ELR (cell line): ENCODE measurements around the gene FAM181B.
"Not testable (repeated sequence)": the region's sequence is repeated elsewhere in the genome, so short reads cannot be mapped to it uniquely, and the experiment has no call there.

Experiments used
- DNase-seq: peaks from one replicate; pipeline ENCODE4 v3.0.0-alpha.2; 2015; ENCODE audit warnings: low read depth

FAM181B gene

GRCh38 chr11:82732348-82732733 is 1.3 kb downstream of the FAM181B start:
- DNase-seq: no peak

DNA sequence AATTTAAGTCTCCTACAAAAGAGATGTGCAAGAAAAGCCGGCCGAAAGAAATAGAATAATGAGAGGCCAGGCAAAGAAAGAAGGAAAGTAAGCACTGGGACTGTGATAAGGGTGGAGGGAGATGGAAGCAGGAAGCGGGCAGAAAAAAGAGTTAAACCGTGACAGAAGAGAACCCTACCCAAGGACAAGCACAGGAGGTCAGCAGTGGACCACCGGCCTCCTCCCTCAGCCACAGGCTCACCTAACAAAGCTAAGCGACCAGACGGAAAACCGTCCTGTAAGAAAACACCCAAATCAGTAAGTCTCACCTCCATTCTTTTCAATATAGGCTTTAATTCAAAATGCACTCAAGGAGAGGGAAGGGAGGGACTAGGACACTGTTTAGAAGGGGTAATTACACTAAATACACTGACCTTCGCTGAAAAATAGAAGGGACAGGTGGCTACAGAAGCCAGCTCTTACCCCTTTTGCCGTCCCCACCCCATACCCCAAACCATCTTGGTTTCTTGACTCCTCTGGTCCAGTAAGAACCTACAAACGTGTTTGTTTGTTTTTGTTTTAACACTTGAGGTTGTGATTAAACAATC is 1.9 kb downstream of the FAM181B start:
- no peak for DNase-seq

DNA sequence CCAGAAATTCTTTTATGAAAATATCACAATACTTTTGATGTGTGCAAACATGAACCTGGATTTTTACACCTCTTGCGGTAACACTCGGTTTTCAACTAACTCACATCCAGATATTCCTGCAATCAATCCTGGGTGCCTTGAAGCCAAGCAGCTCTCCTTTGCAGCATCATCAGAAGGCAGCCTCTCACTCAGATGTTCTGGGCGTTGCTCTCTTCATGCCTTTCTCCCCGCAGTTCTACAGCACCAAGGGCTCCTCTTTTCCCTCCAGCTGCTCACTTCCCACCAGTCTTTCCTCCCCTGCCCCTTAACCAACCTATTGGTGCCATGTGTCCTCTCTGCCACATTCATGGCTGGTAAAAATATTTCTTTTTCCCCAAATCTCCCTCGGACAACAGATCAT is 2.9 kb downstream of the FAM181B start:
- no peak for DNase-seq

DNA sequence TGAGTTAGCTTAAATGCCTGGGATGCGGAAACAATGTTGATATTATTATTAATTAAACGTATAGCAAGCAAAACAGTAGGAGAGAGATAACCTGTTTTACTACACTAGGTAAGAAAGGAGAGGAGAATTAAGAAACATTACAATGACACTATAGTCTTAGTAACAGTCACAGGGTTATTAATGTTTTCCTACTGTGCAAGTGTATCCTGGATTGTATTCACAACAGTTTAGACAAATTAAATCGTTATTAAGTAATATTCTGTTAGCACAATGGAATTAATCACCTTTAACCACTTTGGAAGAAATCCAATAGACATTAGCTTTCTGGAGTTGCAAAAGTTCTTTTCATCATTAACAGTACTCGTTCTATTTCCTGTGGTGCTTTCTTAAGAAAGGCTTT is 3.4 kb downstream of the FAM181B start:
- DNase-seq: no peak

GRCh38 chr11:82724026-82724425 is 9.6 kb downstream of the FAM181B start:
- no peak for DNase-seq

GRCh38 chr11:82722231-82722630 is 11.4 kb downstream of the FAM181B start:
- no peak for DNase-seq

GRCh38 chr11:82720267-82721065 is 13.2 kb downstream of the FAM181B start:
- DNase-seq: no peak

- DNase-seq: no peak
Measured at GRCh38 chr11:82719361-82720105, 14.1 kb downstream of the FAM181B start.

GRCh38 chr11:82718821-82719220 is 14.8 kb downstream of the FAM181B start:
- DNase-seq: no peak

DNA sequence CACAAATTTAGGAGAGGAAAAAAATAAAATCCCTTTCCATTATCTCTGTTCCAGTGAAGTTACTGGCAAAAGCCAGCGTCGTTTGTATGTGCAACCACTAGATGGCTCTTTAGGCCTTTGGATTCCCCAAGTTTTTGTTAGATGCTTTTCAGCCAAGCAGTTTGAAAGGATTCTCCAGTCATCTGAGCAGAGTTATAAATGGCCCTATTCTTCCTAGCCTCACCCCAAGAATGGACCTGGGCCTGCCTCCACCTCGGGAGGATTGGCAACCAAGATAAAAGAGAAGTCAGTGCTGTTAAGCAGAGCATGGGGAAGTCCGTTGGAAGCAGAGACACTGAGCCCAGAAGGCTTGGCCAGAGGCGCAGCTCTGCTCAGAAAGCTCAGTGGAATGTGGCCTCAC is 15.4 kb downstream of the FAM181B start:
- DNase-seq: peak; percentile 68

DNA sequence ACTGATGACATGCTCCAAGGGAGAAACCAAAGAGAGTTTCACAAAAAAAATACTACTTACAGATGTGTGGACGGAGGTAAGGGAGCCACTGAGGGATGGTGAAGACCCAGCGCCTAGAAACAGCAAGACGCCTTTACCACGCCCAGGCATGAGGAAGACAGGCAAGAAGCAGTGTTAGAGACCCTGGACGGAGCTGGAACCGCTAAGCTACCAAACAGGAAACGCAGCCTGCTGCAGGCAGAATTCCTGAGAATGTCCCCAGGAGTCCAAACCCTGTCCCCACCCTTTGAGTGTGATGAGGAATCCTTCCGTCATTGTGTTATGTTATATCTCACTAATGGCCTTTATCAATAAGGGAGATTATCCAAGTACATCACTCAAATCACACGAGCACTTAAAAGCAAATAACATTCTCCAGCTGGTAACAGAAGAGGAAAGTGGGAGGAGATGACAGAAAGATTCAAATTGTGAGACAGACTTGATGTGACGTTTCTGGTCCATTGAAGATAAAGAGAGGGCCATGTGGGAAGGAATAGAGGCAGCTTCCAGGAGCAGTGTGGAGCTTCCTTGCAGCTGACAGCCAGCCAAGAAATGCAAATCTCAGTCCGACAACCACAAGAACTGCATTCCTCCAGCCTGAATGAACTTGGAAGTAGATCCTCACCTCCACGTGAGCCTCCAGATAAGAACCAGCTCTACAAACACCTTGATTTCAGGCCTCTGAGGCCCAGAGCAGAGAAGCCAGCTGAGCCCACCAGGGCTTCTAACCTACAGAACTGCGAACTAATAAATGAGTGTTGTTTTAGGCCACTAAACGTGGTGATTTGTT is 19.1 kb downstream of the FAM181B start:
- no peak for DNase-seq

- no peak for DNase-seq
Measured at GRCh38 chr11:82711648-82712047, 22.0 kb downstream of the FAM181B start.

DNA sequence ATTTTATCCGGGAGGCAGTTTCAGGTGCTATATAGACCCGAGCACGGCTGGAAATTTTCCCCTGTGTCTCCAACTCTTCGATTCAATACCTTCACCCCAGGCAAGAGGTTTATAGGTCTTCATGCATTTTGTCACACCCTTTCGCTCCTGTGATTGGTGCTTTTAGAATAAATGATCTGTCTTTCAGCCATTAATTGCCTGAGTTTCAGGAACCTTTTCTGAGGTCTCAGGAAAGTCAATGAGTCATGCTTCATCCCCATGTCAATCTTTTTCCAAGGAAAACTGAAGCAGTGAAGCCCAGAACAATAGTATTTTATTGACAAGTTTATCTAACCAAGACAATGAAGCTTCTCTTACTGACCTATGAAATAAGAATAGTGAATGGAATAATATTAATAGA is 29.9 kb downstream of the FAM181B start:
- DNase-seq: no peak

GRCh38 chr11:82703226-82703625 is 30.4 kb downstream of the FAM181B start:
- DNase-seq: no peak

DNA sequence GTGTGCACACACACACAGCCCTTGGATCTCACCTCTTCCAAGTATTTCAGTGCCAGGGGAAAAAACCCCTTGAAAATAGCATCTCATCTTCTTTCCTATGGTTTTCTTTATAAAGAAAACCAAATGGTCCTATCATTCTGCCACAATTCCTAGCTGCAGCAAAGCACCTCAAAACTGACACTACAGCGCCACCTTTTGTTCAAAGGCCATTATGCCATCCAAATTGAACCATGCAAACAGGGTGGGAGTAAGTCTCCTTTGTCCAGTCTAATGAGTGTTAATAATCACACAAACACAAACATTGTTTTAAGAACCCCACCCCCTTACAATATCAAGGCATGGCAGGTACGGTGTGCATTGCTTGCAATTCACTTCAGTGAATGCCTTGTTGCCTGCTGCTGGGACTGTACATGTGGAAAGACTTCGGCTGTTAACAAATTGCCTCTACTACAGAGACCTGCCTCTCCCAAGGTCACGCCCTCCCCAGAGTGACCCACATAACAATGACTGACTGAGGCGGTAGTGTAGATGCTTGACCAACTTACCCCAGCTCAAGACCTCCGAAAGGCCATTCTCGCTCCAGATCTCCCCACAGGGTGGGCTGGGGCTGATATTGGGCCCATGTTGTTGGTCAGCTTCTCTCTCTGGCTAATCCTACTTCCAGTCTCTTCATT is 31.7 kb downstream of the FAM181B start:
- peak; percentile 40 for DNase-seq

DNA sequence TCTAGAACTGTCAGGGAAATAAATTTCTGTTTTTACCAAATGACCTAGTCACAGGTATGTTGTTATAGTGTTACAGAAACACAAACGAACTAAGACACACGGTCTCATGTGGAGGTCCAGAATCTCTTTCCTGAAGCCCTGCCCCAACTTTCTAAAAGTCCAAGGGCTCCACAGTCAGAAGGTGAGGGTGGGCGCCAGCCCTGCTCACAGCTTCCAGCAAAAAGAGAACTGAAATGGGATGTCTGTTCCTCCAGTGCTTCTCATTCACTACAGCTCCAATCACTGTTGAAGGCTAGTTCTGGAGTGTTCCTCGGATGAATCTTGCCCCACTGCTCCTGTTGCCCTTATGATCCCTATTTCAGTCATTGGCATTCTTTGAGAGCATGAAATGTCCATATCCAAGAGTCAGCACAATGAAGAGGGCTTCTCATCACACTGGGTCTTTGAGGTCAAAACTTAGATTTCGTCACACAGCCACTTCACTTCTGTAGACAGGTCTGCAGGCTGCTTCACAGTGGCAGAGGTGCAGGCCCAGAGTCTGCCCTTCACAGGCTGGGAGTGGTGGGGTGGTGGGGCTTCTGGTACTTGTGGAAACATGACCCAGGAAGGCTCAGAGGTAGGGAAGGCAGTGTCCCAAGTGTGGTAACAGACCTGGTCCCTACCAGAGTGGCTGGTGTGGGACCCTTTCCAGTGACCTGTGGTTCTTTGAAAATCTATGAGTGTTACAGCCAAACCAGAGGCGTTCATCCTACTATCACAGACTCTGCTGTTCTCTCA is 34.9 kb downstream of the FAM181B start:
- DNase-seq: no peak

DNA sequence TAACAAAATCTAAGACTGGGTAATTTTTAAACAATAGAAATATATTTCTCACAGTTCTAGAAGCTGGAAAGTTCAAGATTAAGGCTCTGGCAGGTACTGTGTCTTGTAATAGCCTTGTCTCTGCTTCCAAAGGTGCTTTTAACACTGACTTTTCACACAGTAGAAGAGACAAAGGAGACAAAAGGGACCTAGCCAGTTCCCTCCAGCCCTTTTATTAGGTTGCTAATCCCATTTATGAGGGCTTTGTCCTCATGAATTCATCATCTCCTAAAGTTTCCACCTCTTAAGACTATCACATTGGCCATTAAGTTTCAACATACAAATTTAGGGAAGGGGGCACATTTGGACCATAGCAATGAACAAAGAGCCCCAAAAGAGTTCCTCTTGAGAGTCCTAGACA is 40.7 kb downstream of the FAM181B start:
- no peak for DNase-seq

DNA sequence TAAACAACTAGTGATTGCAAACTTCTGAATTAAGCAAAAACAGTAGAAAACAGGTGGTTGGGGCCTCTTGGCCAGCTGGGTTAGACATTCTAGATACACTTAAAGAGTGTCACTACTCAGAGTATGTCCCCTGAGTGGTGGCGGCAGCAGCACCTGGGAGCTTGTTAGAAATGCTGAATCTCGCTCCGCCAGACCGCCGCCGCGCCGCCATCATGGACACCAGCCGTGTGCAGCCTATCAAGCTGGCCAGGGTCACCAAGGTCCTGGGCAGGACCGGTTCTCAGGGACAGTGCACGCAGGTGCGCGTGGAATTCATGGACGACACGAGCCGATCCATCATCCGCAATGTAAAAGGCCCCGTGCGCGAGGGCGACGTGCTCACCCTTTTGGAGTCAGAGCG is 44.3 kb downstream of the FAM181B start:
- DNase-seq: not testable (repeated sequence)

GRCh38 chr11:82686211-82686610 is 47.5 kb downstream of the FAM181B start:
- no peak for DNase-seq

GRCh38 chr11:82683029-82683428 is 50.6 kb downstream of the FAM181B start:
- DNase-seq: no peak
